Progenitor cell of endocrine pancreas (in vitro differentiated cells): ENCODE measurements around the gene RYR3. TPM values are rescaled to one million over a fixed set of nuclear protein-coding genes. Genes with fewer than 3 reads are reported as not detected.

Source experiments
- DNase-seq: peaks from one replicate; pipeline ENCODE4 v3.0.0; 2021; ENCODE audit warnings: low spot score; ENCODE audit not compliant: unreplicated experiment
- H3K27ac Mint-ChIP-seq: 2 replicates; pipeline ENCODE4 v1.8.0; 2021; ENCODE audit warnings: mild to moderate bottlenecking, moderate library complexity, mixed read lengths
- H3K27me3 Mint-ChIP-seq: 2 replicates; pipeline ENCODE4 v1.8.0; 2021; ENCODE audit warnings: mixed read lengths
- H3K36me3 Mint-ChIP-seq: 2 replicates; pipeline ENCODE4 v1.8.0; 2022; ENCODE audit warnings: mixed read lengths; ENCODE audit not compliant: insufficient read depth
- H3K4me1 Mint-ChIP-seq: 2 replicates; pipeline ENCODE4 v1.8.0; 2021; ENCODE audit warnings: low read depth, mixed read lengths
- H3K4me3 Mint-ChIP-seq: 2 replicates; pipeline ENCODE4 v1.8.0; 2021; ENCODE audit warnings: low read depth, mild to moderate bottlenecking, moderate library complexity, mixed read lengths
- H3K9me3 Mint-ChIP-seq: 2 replicates; pipeline ENCODE4 v1.8.0; 2021; ENCODE audit warnings: low read depth, mixed read lengths
- long read RNA-seq: library from polyadenylated mRNA; unstranded; transcript quantifications from one replicate; pipeline ENCODE4 v2.0.0, GENCODE V29; 2020
- total RNA-seq: library from RNA; stranded (reverse); gene quantifications from 2 replicates; pipeline ENCODE4 v1.2.1, GENCODE V29; 2021
- TF ChIP-seq, protein P1 (sequence below): fragments of 200-600 bp; sonication (generic); IDR thresholded peaks from one replicate; pipeline ENCODE4 v1.5.0; 2021; ENCODE audit warnings: antibody characterized with exemption, mild to moderate bottlenecking; ENCODE audit not compliant: unreplicated experiment

The RYR3 gene
- 0.07 and 0.22 TPM in 2 replicates for total RNA-seq
- long read RNA-seq, partial matches to known transcripts, result 0 of 9 reads
- long read RNA-seq, other reads (novel, unspliced or antisense), result 9 of 9 reads

- Mint-ChIP-seq H3K4me1 (peaks cover 2% of the 10 kb centered on the region), H3K36me3 (no peaks in the 10 kb centered on the region), H3K27me3 (peaks cover 73% of the 10 kb centered on the region), H3K27ac (no peak within 1 kb of the TSS), H3K9me3 (no peaks in the 10 kb centered on the region), H3K4me3 (peak within 1 kb of the TSS; percentile 68)
- DNase-seq, result peak; percentile 22
- TF ChIP-seq, protein P1, sequence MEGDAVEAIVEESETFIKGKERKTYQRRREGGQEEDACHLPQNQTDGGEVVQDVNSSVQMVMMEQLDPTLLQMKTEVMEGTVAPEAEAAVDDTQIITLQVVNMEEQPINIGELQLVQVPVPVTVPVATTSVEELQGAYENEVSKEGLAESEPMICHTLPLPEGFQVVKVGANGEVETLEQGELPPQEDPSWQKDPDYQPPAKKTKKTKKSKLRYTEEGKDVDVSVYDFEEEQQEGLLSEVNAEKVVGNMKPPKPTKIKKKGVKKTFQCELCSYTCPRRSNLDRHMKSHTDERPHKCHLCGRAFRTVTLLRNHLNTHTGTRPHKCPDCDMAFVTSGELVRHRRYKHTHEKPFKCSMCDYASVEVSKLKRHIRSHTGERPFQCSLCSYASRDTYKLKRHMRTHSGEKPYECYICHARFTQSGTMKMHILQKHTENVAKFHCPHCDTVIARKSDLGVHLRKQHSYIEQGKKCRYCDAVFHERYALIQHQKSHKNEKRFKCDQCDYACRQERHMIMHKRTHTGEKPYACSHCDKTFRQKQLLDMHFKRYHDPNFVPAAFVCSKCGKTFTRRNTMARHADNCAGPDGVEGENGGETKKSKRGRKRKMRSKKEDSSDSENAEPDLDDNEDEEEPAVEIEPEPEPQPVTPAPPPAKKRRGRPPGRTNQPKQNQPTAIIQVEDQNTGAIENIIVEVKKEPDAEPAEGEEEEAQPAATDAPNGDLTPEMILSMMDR, result no peak
Measured at GRCh38 chr15:33310481-33311311, at the start of gene RYR3. TSS of gene RYR3 (plus strand) at chr15:33310967. CDS start at chr15:33311046, 79 bp downstream.

- no peak overlapping the region for H3K27ac Mint-ChIP-seq
- TF ChIP-seq, protein P1, result no peak
- no peaks in the 10 kb centered on the region for H3K36me3 Mint-ChIP-seq
- no peak for DNase-seq
- no peak overlapping the region for H3K4me3 Mint-ChIP-seq
- peaks cover 5% of the 10 kb centered on the region for H3K4me1 Mint-ChIP-seq
- H3K9me3 Mint-ChIP-seq, result no peaks in the 10 kb centered on the region
- H3K27me3 Mint-ChIP-seq, result no peaks in the 10 kb centered on the region
Measured at GRCh38 chr15:33262306-33262705, 48.5 kb upstream of the RYR3 start.

GRCh38 chr15:33277689-33278088 lies 33.1 kb upstream of the RYR3 start:
- TF ChIP-seq, protein P1, result no peak
- Mint-ChIP-seq H3K4me1 (no peaks in the 10 kb centered on the region), H3K4me3 (no peak overlapping the region), H3K27ac (no peak overlapping the region), H3K27me3 (peaks cover 7% of the 10 kb centered on the region), H3K36me3 (no peaks in the 10 kb centered on the region), H3K9me3 (peaks cover 6% of the 10 kb centered on the region)
- DNase-seq, result no peak

DNA sequence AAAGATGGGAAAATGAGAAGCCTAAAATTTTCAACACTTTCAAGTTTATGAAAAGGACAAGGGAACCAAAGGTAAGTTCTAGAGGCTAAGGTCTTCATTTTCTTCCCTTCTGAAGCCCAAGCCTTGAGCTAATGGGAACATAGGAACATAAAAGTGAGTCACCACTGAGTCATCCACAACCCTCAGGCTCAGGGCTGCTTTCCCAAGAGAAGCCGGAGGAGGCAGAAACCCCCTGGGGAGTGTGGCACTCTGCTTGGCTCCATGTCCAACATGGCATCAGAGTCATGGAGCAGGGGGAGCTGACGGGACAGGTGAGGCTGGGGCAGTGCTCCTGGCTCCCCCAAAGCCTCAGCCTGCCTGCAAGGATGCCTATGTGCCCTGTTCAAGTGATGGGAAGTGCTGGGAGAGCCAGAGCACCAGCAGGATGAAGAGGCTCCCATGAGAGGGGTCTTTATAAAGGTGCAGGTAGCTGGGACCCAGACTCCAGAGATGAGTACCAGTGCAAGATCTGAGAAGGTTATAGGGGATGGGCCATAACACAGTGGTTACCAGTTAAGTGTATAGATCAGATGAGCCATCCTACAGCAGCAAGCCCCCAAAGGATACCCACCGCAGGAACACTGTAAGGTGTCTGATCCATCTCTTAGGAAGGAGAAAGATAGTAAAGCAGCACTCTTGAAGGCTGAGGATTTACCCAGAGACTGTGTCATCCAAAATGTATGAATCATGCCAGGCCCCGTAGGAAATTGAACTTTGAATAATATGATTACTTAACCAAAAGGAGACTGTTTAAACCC lies 31.8 kb upstream of the RYR3 start:
- no peak overlapping the region for H3K4me3 Mint-ChIP-seq
- DNase-seq, result no peak
- H3K9me3 Mint-ChIP-seq, result no peaks in the 10 kb centered on the region
- TF ChIP-seq, protein P1, result no peak
- no peaks in the 10 kb centered on the region for H3K4me1 Mint-ChIP-seq
- H3K27me3 Mint-ChIP-seq, result peaks cover 7% of the 10 kb centered on the region
- no peak overlapping the region for H3K27ac Mint-ChIP-seq
- H3K36me3 Mint-ChIP-seq, result no peaks in the 10 kb centered on the region

GRCh38 chr15:33279613-33280205 lies 31.1 kb upstream of the RYR3 start:
- Mint-ChIP-seq H3K4me3 (no peak overlapping the region), H3K27me3 (peaks cover 7% of the 10 kb centered on the region), H3K9me3 (no peaks in the 10 kb centered on the region), H3K36me3 (no peaks in the 10 kb centered on the region), H3K4me1 (no peaks in the 10 kb centered on the region), H3K27ac (no peak overlapping the region)
- no peak for DNase-seq
- TF ChIP-seq, protein P1, result no peak
